EH (cell line): ENCODE results near the gene C16orf96.

ENCODE experiments used
- DNase-seq: peaks from one replicate; pipeline ENCODE4 v3.0.0-alpha.2; 2015; ENCODE audit warnings: low read depth

Gene C16orf96

DNA sequence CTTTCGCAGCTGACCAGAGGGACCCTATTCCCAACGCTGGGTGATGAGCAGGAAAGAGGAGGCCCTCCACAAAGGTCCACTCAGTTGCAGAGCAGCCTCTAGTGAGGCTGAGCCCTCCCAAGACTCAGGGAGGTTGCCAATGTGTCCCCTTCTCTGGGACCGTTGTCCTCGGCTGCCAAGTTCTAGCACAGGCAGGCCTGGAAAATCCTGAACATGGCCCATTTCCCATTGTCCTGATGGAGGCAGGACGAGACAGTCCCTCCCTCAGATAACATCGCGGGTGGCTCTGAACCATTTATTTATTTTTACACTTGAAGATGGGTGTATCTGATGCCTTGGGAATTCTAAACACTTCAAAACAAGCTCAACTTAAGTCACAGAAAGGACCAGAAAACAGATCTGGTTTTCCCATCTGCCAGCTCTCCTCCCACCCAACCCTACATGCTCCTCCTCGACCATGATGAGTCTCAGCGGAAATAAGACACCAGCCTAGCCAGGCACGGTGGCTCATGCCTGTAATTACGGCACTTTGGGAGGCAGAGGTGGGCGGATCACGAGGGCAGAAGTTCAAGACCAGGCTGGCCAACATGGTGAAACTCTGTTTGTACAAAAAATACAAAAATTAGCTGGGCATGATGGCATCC, 30.4 kb upstream of the C16orf96 start:
- DNase-seq, result no peak

- peak; percentile 32 for DNase-seq
Observed at GRCh38 chr16:4529085-4530060, 26.8 kb upstream of the C16orf96 start.

DNA sequence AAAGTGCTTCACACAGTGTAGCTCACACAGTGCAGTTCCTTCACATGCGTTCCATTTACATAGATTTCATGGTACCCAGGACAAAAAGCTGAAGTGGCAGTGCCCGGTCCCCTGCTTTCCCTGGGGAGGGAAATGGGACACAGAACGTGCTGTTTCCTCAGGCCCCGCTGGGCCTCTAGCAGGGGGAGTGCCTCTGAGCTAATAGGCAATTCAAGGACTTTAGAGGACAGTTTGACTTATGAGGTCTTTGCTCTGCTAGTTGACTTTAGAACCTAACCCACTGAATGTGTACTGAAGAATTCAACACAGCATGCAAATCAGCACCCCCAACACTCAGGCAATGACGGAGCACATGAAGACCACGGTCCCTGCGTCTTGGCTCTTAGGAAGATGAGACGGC, 24.3 kb upstream of the C16orf96 start:
- DNase-seq, result no peak

- no peak for DNase-seq
Observed at GRCh38 chr16:4532238-4532637, 23.9 kb upstream of the C16orf96 start.

DNA sequence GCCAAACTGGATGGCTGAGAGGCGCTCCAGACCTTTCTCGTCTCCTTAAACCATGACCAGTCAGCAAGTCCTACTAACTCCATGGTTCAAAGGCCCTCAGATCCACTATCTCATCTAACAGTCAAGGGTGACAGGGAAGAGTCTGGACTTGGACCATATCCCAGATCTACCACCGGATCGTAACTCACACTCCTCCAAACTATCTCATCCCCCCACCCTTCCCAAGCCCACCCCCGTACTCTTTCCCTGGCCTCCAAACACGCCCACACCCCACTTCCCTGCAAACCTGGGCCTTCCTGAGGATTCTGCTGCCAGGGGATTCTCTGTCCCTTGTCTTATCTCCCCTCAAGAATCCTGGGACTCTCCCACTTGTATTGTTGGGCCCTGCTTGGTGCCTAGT, 22.6 kb upstream of the C16orf96 start:
- DNase-seq, result no peak

GRCh38 chr16:4534151-4534790, 21.9 kb upstream of the C16orf96 start:
- no peak for DNase-seq

DNA sequence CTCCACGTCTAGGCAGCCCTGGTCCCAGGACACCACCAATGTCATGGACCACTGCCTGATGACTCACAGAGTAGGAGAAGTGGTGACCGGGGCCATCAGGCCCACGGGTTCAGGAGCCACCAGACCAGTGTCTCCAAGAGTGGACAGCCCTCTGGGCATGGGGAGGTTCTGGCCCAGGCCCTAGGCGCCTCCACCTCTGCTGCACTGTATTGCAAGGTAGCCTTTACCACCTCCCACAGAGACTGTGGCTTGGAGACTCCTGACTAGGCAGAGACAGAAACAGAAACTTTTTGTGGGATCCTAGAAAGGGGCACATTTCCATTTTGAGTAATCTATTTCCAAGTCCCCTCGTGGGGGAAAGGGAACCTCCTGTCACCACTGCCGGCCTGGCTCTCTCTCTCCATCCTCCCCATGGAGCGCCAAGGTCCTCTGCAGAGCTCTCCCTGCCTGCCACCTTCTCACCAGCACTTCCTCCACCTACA, 20.5 kb upstream of the C16orf96 start:
- no peak for DNase-seq

DNA sequence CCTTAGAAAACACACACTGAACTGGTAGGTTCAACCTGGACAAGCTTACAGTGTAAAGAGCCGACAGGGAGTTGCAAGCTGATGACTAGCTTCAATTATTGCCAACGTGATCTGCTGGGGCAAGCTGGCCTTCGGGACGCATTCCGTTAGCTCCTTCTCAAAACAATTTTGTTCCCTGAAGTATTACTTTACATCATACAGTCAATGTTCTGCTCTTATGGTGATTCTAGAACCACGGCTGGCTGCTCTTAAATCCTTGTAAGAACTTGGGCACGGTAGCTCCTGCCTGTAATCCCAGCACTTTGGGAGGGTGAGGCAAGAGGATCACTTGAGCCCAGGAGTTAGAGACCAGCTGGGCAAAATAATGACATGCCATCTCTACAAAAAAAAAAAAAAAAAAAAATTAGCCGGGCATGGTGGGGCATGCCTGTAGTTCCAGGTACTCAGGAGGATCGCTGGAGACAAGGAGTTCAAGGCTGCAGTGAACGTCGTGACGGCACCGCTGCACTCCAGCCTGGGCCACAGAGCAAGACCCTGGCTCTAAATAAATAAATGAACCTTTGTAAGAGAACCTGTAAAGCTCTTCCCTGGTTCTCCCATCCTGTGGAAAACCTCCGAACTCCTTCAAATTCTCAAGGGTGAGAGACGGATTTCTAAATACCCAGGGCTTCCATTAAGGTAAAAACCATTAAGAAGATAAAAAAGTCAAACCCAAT, 19.6 kb upstream of the C16orf96 start:
- DNase-seq, result no peak

DNA sequence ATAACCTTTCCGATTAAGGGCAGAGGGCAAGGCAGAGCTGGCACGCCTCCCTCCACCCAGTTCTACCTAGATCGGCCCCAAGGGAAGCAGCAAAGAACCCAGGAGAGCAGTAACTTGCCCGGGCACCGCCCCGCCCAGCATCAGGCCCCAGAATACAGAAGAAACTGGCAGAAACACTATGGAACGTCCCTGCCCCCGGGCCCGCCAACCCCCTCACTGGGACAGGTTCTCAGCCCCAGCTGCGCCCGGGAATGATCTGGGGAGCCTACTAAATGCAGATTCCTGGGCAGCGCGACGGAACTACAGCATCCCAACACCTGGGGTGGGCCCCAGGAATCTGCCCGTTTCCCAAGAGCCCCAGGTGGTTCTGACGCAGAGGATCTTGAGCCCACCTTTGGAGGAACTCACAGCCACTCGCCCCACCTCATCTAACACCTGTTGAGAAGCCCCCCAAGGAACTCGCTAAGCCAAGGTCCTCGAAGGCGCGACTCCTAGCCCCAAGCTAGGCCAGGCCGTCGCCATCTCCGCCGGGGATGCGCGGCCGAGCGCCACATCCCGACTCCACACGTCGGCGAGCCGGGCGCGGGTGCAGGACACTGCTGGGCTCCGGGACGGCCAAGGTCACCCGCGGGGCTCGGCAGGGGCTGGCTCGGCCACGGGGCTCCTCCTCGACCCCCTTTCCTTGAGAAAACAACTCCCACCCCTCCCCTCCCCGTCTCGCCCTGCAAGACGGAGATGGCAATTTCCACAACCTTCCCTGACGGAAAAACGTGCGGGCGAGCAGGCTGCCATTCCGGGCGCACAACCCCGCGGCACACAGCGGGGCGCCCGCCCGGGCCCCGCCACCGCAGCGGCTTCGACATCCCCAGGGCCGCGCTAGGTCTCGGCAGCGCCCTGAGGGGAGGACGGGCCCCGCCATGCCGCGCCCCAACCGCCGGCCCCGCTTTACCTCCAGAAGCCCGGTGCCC, 18.5 kb upstream of the C16orf96 start:
- DNase-seq, result peak; percentile 21

GRCh38 chr16:4538350-4539235, 17.5 kb upstream of the C16orf96 start, which contains the start of gene CDIP1:
TSS of gene CDIP1 (minus strand) at chr16:4538773. CDS start at chr16:4514130, 24,643 bp downstream.
- DNase-seq, result peak; percentile 91

- no peak for DNase-seq
Observed at GRCh38 chr16:4539716-4540284, 16.3 kb upstream of the C16orf96 start.

DNA sequence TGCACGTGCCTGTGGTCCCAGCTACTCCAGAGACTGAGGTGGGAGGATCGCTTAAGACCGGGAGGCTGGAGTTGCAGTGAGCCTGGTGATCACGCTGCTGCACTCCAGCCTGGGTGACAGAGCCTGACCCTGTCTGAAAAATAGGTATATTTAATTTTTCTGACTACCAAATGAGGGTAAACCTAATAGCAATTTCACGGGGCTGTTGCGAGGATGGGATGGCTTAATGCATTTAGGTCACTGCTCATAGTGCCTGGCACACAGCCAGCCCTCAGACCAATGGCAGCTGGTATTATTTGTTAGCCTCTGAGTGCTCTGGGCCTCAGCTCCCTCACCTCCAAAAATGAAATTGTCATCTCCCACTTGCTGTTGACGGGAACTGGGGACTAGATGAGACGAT, 11.7 kb upstream of the C16orf96 start:
- DNase-seq, result no peak

- no peak for DNase-seq
Observed at GRCh38 chr16:4548124-4548523, 8.0 kb upstream of the C16orf96 start.

GRCh38 chr16:4550591-4550990, 5.5 kb upstream of the C16orf96 start:
- DNase-seq, result peak; percentile 23

GRCh38 chr16:4552541-4552940, 3.6 kb upstream of the C16orf96 start:
- DNase-seq, result no peak

GRCh38 chr16:4556580-4556979, 440 bp downstream of the C16orf96 start:
- DNase-seq, result no peak

DNA sequence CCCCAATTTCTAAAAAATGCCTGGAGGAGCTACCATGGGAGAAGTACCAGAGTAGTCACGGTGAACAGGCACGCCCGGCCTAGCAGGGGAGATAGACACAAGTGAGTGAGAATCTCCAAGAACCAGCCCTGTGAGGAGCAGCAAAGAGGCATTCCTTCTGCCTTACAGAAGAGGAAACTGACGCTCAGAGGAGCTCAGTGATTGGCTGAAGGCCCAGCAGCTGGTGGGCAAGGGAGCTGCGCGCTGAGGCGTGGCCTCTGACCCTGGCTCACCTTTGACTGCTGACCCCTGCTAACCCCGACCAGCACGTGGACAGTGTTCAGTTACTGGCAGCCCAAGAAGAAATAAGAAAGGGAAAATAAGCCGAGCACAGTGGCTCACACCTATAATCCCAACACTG, 1.8 kb downstream of the C16orf96 start:
- no peak for DNase-seq

DNA sequence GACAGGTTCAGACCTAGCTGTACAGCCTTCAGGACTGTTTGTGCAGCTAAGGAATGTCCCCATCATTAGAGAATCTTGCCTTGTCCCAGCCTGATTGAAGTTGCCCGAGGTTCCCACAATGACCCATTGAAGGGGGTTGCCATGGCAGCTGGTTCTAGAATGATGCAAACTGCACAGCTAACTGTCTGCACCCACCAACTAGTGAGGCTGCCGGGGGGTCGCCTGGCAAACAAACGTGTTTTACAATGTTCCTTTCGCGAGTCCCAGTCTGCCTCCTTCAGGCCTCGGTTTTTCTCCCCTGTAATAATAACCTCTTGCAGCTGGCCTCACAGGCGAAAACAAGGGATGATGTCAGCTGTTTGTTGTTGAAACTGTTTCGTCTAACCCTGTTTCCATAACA, 5.5 kb downstream of the C16orf96 start:
- no peak for DNase-seq

DNA sequence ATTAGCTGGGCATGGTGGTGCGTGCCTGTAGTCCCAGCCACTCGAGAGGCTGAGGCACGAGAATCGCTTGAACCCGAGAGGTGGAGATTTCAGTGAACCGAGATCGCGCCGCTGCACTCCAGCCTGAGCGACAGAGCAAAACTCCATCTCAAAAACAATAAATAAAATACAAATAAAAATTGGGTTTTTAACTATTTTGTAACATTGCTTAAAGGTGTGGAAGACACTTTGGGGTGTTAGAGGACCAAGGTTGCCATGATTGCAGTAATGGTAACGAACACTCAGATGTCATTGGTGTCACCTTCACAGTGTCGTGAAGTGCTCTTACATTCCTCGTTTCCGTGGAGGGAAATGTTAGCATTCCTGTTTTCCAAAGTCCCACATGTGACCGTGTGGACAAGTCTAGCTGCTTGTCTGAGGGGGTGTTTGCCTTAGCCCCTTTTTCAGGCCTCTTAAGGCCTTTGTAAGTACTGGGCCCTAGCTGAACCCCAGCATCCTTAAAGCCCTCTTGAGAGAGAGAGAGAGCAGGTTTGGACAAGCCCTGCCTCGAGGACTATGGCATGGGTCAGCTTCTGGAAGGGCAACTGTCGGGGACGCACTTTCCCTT, 8.6 kb downstream of the C16orf96 start:
- no peak for DNase-seq
